Smooth muscle cell of the pulmonary artery (primary cell): ENCODE results near the gene CDKL1. TPM values are rescaled to one million over a fixed set of nuclear protein-coding genes. Genes with fewer than 3 reads are reported as not detected.

Experiments
- total RNA-seq: library from RNA; depleted of rRNA; stranded (reverse); fragments of >200 nt; gene quantifications from 2 replicates; pipeline ENCODE4 v1.2.3, GENCODE V29; 2014

Gene CDKL1
- total RNA-seq, result 5.7 and 30.3 TPM in 2 replicates

DNA sequence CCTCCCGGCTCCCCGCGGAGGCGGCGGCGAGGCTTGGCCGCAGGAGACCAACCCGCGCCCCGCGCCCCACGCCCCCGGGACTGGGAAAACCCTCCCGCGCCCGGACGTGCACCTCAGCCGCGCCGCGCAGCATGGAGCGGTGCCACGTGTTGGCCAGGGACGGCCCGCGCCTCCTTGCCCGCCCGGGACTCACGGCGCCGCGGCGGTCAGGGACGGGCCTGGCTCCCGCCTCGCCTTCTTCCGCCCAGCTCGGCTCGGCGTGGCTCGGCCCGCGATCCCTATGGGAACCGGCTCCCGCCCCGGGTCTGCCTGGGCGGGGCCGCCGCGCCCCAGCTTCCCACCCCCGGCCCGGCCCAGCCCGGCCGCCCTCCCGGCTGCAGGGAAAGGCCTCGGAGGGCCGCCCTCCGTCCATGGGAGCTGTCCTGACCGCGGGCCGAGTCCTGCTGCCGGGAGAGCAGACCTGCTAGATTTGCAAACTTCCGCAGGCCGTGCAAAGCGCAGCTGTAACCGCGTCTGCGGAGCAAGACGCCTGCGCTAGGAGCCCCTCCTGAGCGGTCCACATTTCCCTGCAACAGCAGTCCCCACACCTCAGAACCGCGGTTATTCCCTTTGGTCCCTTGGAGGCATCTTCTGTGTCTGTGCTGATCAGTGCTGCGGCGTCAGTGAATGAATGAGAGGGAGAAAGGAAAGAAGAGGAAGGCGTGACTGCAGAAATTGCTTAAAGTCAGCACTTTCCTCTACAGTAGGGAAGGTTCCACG is at the start of gene CDKL1:
Gene CDKL1, minus strand, starts transcription at position 251 of the 759 bp plus-strand sequence. CDS start 1,013 bp downstream, outside the sequence.

GRCh38 chr14:50311972-50312733 is 84.5 kb downstream of the CDKL1 start, which contains the start of the genes DMAC2L and L2HGDH:
TSS of gene DMAC2L (plus strand) at chr14:50312324. CDS start at chr14:50321488, 9,164 bp downstream.
TSS of gene L2HGDH (minus strand) at chr14:50312229. CDS start at chr14:50312150, 79 bp downstream.

Other genes with a start within 250 kb of the CDKL1 start
- 20.1 and 21.8 TPM in 2 replicates for gene SOS2, start 165.3 kb downstream of the CDKL1 start, total RNA-seq
- gene L2HGDH, start 84.7 kb downstream of the CDKL1 start, total RNA-seq, result 4.3 and 4.8 TPM in 2 replicates
- 4.2 and 6.5 TPM in 2 replicates for gene DMAC2L, start 84.6 kb downstream of the CDKL1 start, total RNA-seq
- 51.0 and 71.9 TPM in 2 replicates for gene MAP4K5, start 135.7 kb upstream of the CDKL1 start, total RNA-seq
- gene ATL1, start 163.3 kb upstream of the CDKL1 start, total RNA-seq, result 4.0 and 6.0 TPM in 2 replicates